K562 (cell line): ENCODE measurements around the gene MED16. TPM values are rescaled to one million over a fixed set of nuclear protein-coding genes. Genes with fewer than 3 reads are reported as not detected.
A peak's percentile ranks its signal among the peaks of the same experiment; 100 is the strongest.

Experiments used
- ATAC-seq: fragments of 200-7000 bp; cut with Tn5 transposase; 3 replicates; pipeline ENCODE4 v1.9.1; 2020; ENCODE audit warnings: moderate library complexity
- BruUV-seq: library from RNA; stranded (reverse); fragments of 400-500 nt; replicated peaks from 2 replicates; lab custom pipeline; 2021; lab: Mats Ljungman, UMichigan
- CTCF ChIA-PET: fragments of 300-600 bp; formaldehyde crosslinking; extraction: SDS; loops from one replicate; lab custom pipeline; 2021; ENCODE audit warnings: low intra/inter-chr PET ratio; lab: Yijun Ruan, JAX
- POLR2A ChIA-PET: fragments of 300-600, 350-650 bp; sonication (Branson Sonifier 250); formaldehyde crosslinking; extraction: SDS; loops from one replicate; lab custom pipeline; 2021; ENCODE audit warnings: antibody characterized with exemption, inconsistent platforms; lab: Yijun Ruan, JAX
- DNase-seq, 4 experiments: peaks; one replicate each; pipeline versions ENCODE4 v3.0.0 to v3.0.0-alpha.2; 2011 to 2018; ENCODE audit warnings: low spot score in 3 of 4, mixed read lengths in 3 of 4; ENCODE audit errors: extremely low read depth in 1 of 4
- FAIRE-seq: peaks from 2 replicates; lab custom pipeline; 2011; peaks lifted over from hg19 to GRCh38; lab: Jason Lieb, UNC
- H2AFZ ChIP-seq: 2 replicates; pipeline ENCODE4 v1.6.0; 2011; ENCODE audit warnings: low read depth, low read length, control low read depth, inconsistent platforms
- H3K27ac ChIP-seq: fragments of 200-600 bp; 3 replicates; pipeline ENCODE4 v1.8.0; 2011; ENCODE audit warnings: low read depth, mild to moderate bottlenecking, control low read depth, inconsistent platforms, low read length, moderate library complexity, mixed read lengths; ENCODE audit errors: extremely low read depth
- H3K27me3 ChIP-seq, 2 experiments: fragments of 300-600 bp in 1 of 2; 2 replicates in 1 of 2; 3 replicates in 1 of 2; pipeline versions ENCODE4 v1.6.0 to v1.8.0; 2011; ENCODE audit warnings: inconsistent platforms in 2 of 2, low read length in 2 of 2, mild to moderate bottlenecking in 1 of 2, mixed read lengths in 1 of 2, moderate library complexity in 1 of 2; ENCODE audit not compliant: control insufficient read depth in 2 of 2, insufficient read depth in 2 of 2
- H3K36me3 ChIP-seq: fragments of 300-600 bp; 3 replicates; pipeline ENCODE4 v1.8.0; 2011; ENCODE audit warnings: mild to moderate bottlenecking, low read length, inconsistent platforms; ENCODE audit not compliant: control insufficient read depth, insufficient read depth
- H3K4me1 ChIP-seq, 2 experiments: fragments of 200-600 bp in 1 of 2; replicated peaks in 1 of 2; 2 replicates in 1 of 2; 3 replicates in 1 of 2; pipeline versions ENCODE4 v1.5.1 to v1.8.0; 2011; ENCODE audit warnings: inconsistent platforms in 2 of 2, low read length in 2 of 2, mild to moderate bottlenecking in 1 of 2, mixed read lengths in 1 of 2, moderate library complexity in 1 of 2; ENCODE audit not compliant: control insufficient read depth in 2 of 2, insufficient read depth in 2 of 2
- H3K4me2 ChIP-seq: 2 replicates; pipeline ENCODE4 v1.6.1; 2011; ENCODE audit warnings: low read length, control low read depth, inconsistent platforms, mixed read lengths; ENCODE audit not compliant: insufficient read depth
- H3K4me3 ChIP-seq: fragments of 200-600 bp; sonication (generic), shearing (Covaris generic); 2 replicates; pipeline ENCODE4 v1.5.1; 2016; ENCODE audit warnings: control low read depth, inconsistent platforms
- H3K79me2 ChIP-seq: fragments of 200-600 bp; 3 replicates; pipeline ENCODE4 v1.8.0; 2011; ENCODE audit warnings: low read length, inconsistent platforms; ENCODE audit not compliant: control insufficient read depth, insufficient read depth
- H3K9ac ChIP-seq, 2 experiments: 2 replicates each; pipeline versions ENCODE4 v1.6.0 to v1.6.1; 2011; ENCODE audit warnings: low read depth in 2 of 2, low read length in 2 of 2, control low read depth in 1 of 2, inconsistent platforms in 1 of 2, mild to moderate bottlenecking in 1 of 2, mixed read lengths in 1 of 2; ENCODE audit not compliant: insufficient read depth in 1 of 2
- H3K9me1 ChIP-seq: one replicate; pipeline ENCODE4 v1.6.0; 2011; ENCODE audit warnings: inconsistent platforms, mild to moderate bottlenecking, low read length, moderate library complexity; ENCODE audit not compliant: control insufficient read depth, insufficient read depth
- H3K9me3 ChIP-seq: replicated peaks from 2 replicates; pipeline ENCODE4 v1.5.1; 2011; ENCODE audit warnings: low read depth, low read length, inconsistent platforms; ENCODE audit not compliant: control insufficient read depth, insufficient read depth
- H4K20me1 ChIP-seq: replicated peaks from 2 replicates; pipeline ENCODE4 v1.6.1; 2011; ENCODE audit warnings: low read length, inconsistent platforms, mixed read lengths; ENCODE audit not compliant: control insufficient read depth, insufficient read depth
- CEBPB ChIP-seq: fragments of 450-650 bp; IDR thresholded peaks from 2 replicates; pipeline ENCODE4 v1.6.1; 2016; ENCODE audit warnings: missing genetic modification characterization, missing compliant biosample characterization
- CEBPG ChIP-seq, 3 experiments: fragments of 200-800 bp in 1 of 3; sonication (Bioruptor generic) in 1 of 3; sonication (generic) in 1 of 3; formaldehyde crosslinking in 1 of 3; IDR thresholded peaks in 2 of 3; conservative IDR thresholded peaks in 1 of 3; 2 replicates each; pipeline versions ENCODE4 v1.6.1 to v1.8.0; 2016 to 2022; ENCODE audit warnings: missing compliant biosample characterization in 2 of 3, missing genetic modification characterization in 2 of 3, mild to moderate bottlenecking in 1 of 3, missing genetic modification reagents in 1 of 3
- CXXC5 ChIP-seq: fragments of 250-450 bp; sonication (Bioruptor Pico); IDR thresholded peaks from 2 replicates; pipeline ENCODE4 v1.8.0; 2022; ENCODE audit warnings: inconsistent platforms, mild to moderate bottlenecking, moderate library complexity
- MAZ ChIP-seq, 2 experiments: fragments of 450-650 bp in 1 of 2; sonication (generic) in 1 of 2; formaldehyde crosslinking; IDR thresholded peaks in 1 of 2; conservative IDR thresholded peaks in 1 of 2; 2 replicates each; pipeline versions ENCODE4 v1.4.0 to v1.5.0; 2020; ENCODE audit warnings: mild to moderate bottlenecking in 1 of 2, missing genetic modification reagents in 1 of 2
- MLLT1 ChIP-seq, 2 experiments: fragments of 450-650 bp; IDR thresholded peaks; 2 replicates each; pipeline ENCODE4 v1.6.1; 2016
- POLR2G ChIP-seq: fragments of 200-400 bp; formaldehyde crosslinking; IDR thresholded peaks from 2 replicates; pipeline ENCODE4 v1.6.1; 2017; ENCODE audit warnings: low read depth, mild to moderate bottlenecking, antibody characterized with exemption, low read length, moderate library complexity
- RBFOX2 ChIP-seq: fragments of 200-400 bp; formaldehyde crosslinking; IDR thresholded peaks from 2 replicates; pipeline ENCODE4 v1.6.1; 2017; ENCODE audit warnings: low read depth, mild to moderate bottlenecking, low read length, moderate library complexity
- TAF1 ChIP-seq: IDR thresholded peaks from 2 replicates; pipeline ENCODE4 v1.6.1; 2011; ENCODE audit warnings: mild to moderate bottlenecking, low read length, moderate library complexity; ENCODE audit not compliant: insufficient read depth, control insufficient read depth, severe bottlenecking; ENCODE audit errors: extremely low read depth
- TFAP4 ChIP-seq: sonication (generic); formaldehyde crosslinking; IDR thresholded peaks from 2 replicates; pipeline ENCODE4 v1.8.0; 2022; ENCODE audit warnings: missing genetic modification reagents, mild to moderate bottlenecking, moderate library complexity, borderline replicate concordance
- ZNF395 ChIP-seq: fragments of 200-800 bp; sonication (Bioruptor generic); IDR thresholded peaks from 2 replicates; pipeline ENCODE4 v1.6.1; 2017; ENCODE audit warnings: missing genetic modification characterization, missing compliant biosample characterization
- ZNF449 ChIP-seq: fragments of 250-450 bp; sonication (Bioruptor Pico); IDR thresholded peaks from 2 replicates; pipeline ENCODE4 v1.8.0; 2022; ENCODE audit warnings: moderate library complexity, mild to moderate bottlenecking, inconsistent platforms
- WGBS: fragments of 100-300 bp; shearing (Covaris generic); methylation state at CpG from one replicate; pipeline ENCODE4 v1.1.6; 2016; ENCODE audit warnings: low coverage, mixed read lengths; ENCODE audit not compliant: insufficient coverage; ENCODE audit errors: missing lambda C conversion rate; 5-methylcytosine and 5-hydroxymethylcytosine counted together
- in situ Hi-C: fragments of 300-500 bp; cut with MboI; formaldehyde crosslinking; loops from 4 replicates; pipeline ENCODE4 v1.15.0; 2018; ENCODE audit warnings: inconsistent platforms, mixed read lengths
- intact Hi-C: fragments of 100-400 bp; cut with micrococcal nuclease; formaldehyde crosslinking; loops from 2 replicates; pipeline ENCODE4 v1.14.2; 2022
- polyA plus RNA-seq, 8 experiments: library from polyadenylated mRNA; depleted of rRNA in 4 of 8; stranded (reverse) in 5 of 8; unstranded in 3 of 8; fragments of >200 nt; fragmentation: Nextera tagmentation in 2 of 8; fragmentation: Illumina TruSeq in 1 of 8; extraction: Ambion mirVana in 2 of 8; extraction: Trizol in 1 of 8; gene quantifications; 2 replicates each; pipeline versions ENCODE4 v1.2.1 to v1.2.3, GENCODE V29; 2011 to 2014; ENCODE audit warnings: inconsistent platforms in 1 of 8, missing spikeins in 1 of 8
- total RNA-seq, 7 experiments: library from RNA; depleted of rRNA in 6 of 7; stranded (reverse); fragments of >200 nt in 6 of 7; fragmentation: Illumina TruSeq in 2 of 7; extraction: Trizol in 2 of 7; gene quantifications; 2 replicates each; pipeline versions ENCODE4 v1.2.1 to v1.2.3, GENCODE V29; 2011 to 2021; ENCODE audit warnings: low replicate concordance in 1 of 7

Gene MED16
- total and polyA plus RNA-seq, 9 of the 15 experiments (the other 6 are each of a cell fraction or from before 2014, with no cell fraction given): 0.89 to 59.9 (median 8.6) TPM

- Histone ChIP-seq H2AFZ (no peak overlapping the region), H3K9me3 (no peaks in the 10 kb centered on the region), H4K20me1 (no peaks in the 10 kb centered on the region; the same call in 1 of the 2 replicates), H3K36me3 (peaks cover 34% of the 10 kb centered on the region; the same call in 2 of the 3 replicates), H3K9me1 (no peaks in the 10 kb centered on the region), H3K4me3 (peak overlapping the region; percentile 99), H3K79me2 (peaks cover 69% of the 10 kb centered on the region), H3K9ac (peak overlapping the region; percentile 87 to 99), H3K4me2 (peak overlapping the region; percentile 95), H3K27me3 (no peaks in the 10 kb centered on the region), H3K27ac (peak overlapping the region; percentile 97), H3K4me1 (peaks cover 5 to 67% of the 10 kb centered on the region in 2 experiments; a peak in 4 of 5 replicates)
- in situ Hi-C loops (no loop called here), intact Hi-C loops (no loop called here)
- ChIA-PET POLR2A (interaction anchor here (0.6 to 1.0 kb wide), 2 partner anchors 12 to 28 kb away, joined by 3 to 5 read pairs; no protein-coding TSS in a partner anchor), CTCF (interaction anchor here (0.5 to 8.8 kb wide), 3 partner anchors 52 to 279 kb away, joined by 3 to 158 read pairs (median 3); partner anchors contain the start of genes STK11 and WDR18)
- ATAC-seq: no peak
- FAIRE-seq: no peak
- peak; percentile 57 to 74 (median 66) for DNase-seq
- BruUV-seq: TSS peak; percentile 78
- under 1% methylated on average over 39 of the region's 52 CpGs for WGBS
- TF ChIP-seq CXXC5 (CRISPR knock-in tag): peak; percentile 37; the same call in 1 of the 2 replicates
- TF ChIP-seq CEBPB (tag): no peak
- peak; percentile 22 for TF ChIP-seq TAF1
- 0 out of 4 replicates have a peak, but pooled peaks of 1 of the 2 experiments have one; percentile 6 for TF ChIP-seq MLLT1 (IDR thresholded peaks at IDR 0.05)
- TF ChIP-seq TFAP4: 0 out of 2 replicates have a peak, but pooled peaks have one; percentile 22
- 0 out of 2 replicates have a peak, but pooled peaks have one; percentile 18 for TF ChIP-seq POLR2G
- no peak for TF ChIP-seq ZNF449
- TF ChIP-seq RBFOX2: peak; percentile 67
- TF ChIP-seq CEBPG (CRISPR knock-in tag; IDR thresholded peaks at IDR 0.05): no peak
- peak; percentile 26 to 59; a peak in 2 of 4 replicates for TF ChIP-seq CEBPG (tag; conservative IDR thresholded peaks at IDR 0.05 in 1 of 2, IDR thresholded peaks at IDR 0.05 in 1 of 2)
- peak; percentile 4; the same call in 1 of the 2 replicates for TF ChIP-seq ZNF395 (CRISPR knock-in tag)
- TF ChIP-seq MAZ (CRISPR knock-in tag; conservative IDR thresholded peaks at IDR 0.05 in 1 of 2, IDR thresholded peaks at IDR 0.05 in 1 of 2): peak in 1 of 2 experiments; percentile 20; a peak in 1 of 4 replicates
Observed at GRCh38 chr19:926589-927350, 33.8 kb upstream of the MED16 start.
